CD14-positive monocyte (primary cell): Measurements from ENCODE around the gene SDK1. TPM values are rescaled to one million over a fixed set of nuclear protein-coding genes. Genes with fewer than 3 reads are reported as not detected.

Experiments
- DNase-seq, 3 donors: peaks; one replicate each; pipeline ENCODE4 v3.0.0-alpha.2; 2011 to 2022
- H2AFZ ChIP-seq: 2 replicates; pipeline ENCODE4 v1.6.0; 2012; ENCODE audit warnings: mild to moderate bottlenecking, low read depth, low read length, inconsistent platforms; ENCODE audit not compliant: insufficient read depth, poor library complexity, severe bottlenecking
- H3K27ac ChIP-seq, 2 donors: 1 replicate in 1 of 2; 2 replicates in 1 of 2; pipeline ENCODE4 v1.5.1; 2012 to 2013; ENCODE audit warnings: low read length in 2 of 2, control low read depth in 1 of 2, inconsistent platforms in 1 of 2, low read depth in 1 of 2, mild to moderate bottlenecking in 1 of 2
- H3K27me3 ChIP-seq, 2 donors: one replicate each; pipeline versions ENCODE4 v1.6.0 to v1.6.1; 2011 to 2013; ENCODE audit warnings: low read length in 2 of 2; ENCODE audit not compliant: control insufficient read depth in 2 of 2, insufficient read depth in 2 of 2
- H3K36me3 ChIP-seq, 2 donors: replicated peaks in 1 of 2; 1 replicate in 1 of 2; 2 replicates in 1 of 2; pipeline versions ENCODE4 v1.5.1 to v1.6.1; 2012 to 2013; ENCODE audit warnings: low read length in 2 of 2, control low read depth in 1 of 2, inconsistent platforms in 1 of 2, mild to moderate bottlenecking in 1 of 2; ENCODE audit not compliant: insufficient read depth in 2 of 2, control insufficient read depth in 1 of 2
- H3K4me1 ChIP-seq, 2 donors: 1 replicate in 1 of 2; 2 replicates in 1 of 2; pipeline versions ENCODE4 v1.5.1 to v1.6.1; 2012 to 2013; ENCODE audit warnings: low read length in 2 of 2, control low read depth in 1 of 2, inconsistent platforms in 1 of 2, mild to moderate bottlenecking in 1 of 2, moderate library complexity in 1 of 2; ENCODE audit not compliant: insufficient read depth in 2 of 2, control insufficient read depth in 1 of 2
- H3K4me2 ChIP-seq: replicated peaks from 2 replicates; pipeline ENCODE3; 2012; ENCODE audit warnings: low read length, moderate library complexity, mild to moderate bottlenecking; ENCODE audit not compliant: poor library complexity, severe bottlenecking; ENCODE audit errors: extremely low read depth
- H3K4me3 ChIP-seq, 3 experiments: fragments of 200-600 bp in 1 of 3; sonication (generic) in 1 of 3; replicated peaks in 1 of 3; 1 replicate in 2 of 3; 2 replicates in 1 of 3; pipeline ENCODE4 v1.5.1; 2011 to 2013; ENCODE audit warnings: low read length in 3 of 3, mild to moderate bottlenecking in 3 of 3, control low read depth in 2 of 3, low read depth in 2 of 3, inconsistent platforms in 1 of 3, moderate library complexity in 1 of 3
- H3K79me2 ChIP-seq: 2 replicates; pipeline ENCODE4 v1.6.0; 2012; ENCODE audit warnings: mild to moderate bottlenecking, control low read depth, inconsistent platforms, low read length, moderate library complexity; ENCODE audit not compliant: insufficient read depth
- H3K9ac ChIP-seq: 2 replicates; pipeline ENCODE4 v1.6.0; 2017; ENCODE audit warnings: low read length, mild to moderate bottlenecking; ENCODE audit not compliant: insufficient read depth, poor library complexity, severe bottlenecking
- H3K9me3 ChIP-seq, 2 donors: replicated peaks in 1 of 2; 1 replicate in 1 of 2; 2 replicates in 1 of 2; pipeline versions ENCODE4 v1.5.1 to v1.6.1; 2012 to 2013; ENCODE audit warnings: low read length in 2 of 2, control low read depth in 1 of 2; ENCODE audit not compliant: control insufficient read depth in 1 of 2, insufficient read depth in 1 of 2
- H4K20me1 ChIP-seq: 2 replicates; pipeline ENCODE4 v1.6.0; 2012; ENCODE audit warnings: mild to moderate bottlenecking, low read length, control low read depth, moderate library complexity; ENCODE audit not compliant: insufficient read depth
- H3K27ac Mint-ChIP-seq, 7 donors: one replicate each; pipeline ENCODE4 v1.8.0; 2020; ENCODE audit warnings: mild to moderate bottlenecking in 7 of 7, mixed read lengths in 7 of 7, moderate library complexity in 6 of 7, inconsistent platforms in 2 of 7
- H3K27me3 Mint-ChIP-seq, 3 donors: one replicate each; pipeline ENCODE4 v1.8.0; 2021 to 2022; ENCODE audit warnings: low read depth in 3 of 3, mild to moderate bottlenecking in 3 of 3, mixed read lengths in 3 of 3, moderate library complexity in 3 of 3, inconsistent platforms in 1 of 3
- H3K36me3 Mint-ChIP-seq, 2 donors: one replicate each; pipeline ENCODE4 v1.8.0; 2020; ENCODE audit warnings: mixed read lengths in 2 of 2, inconsistent platforms in 1 of 2, mild to moderate bottlenecking in 1 of 2
- H3K4me1 Mint-ChIP-seq: one replicate; pipeline ENCODE4 v1.8.0; 2020; ENCODE audit warnings: mild to moderate bottlenecking, mixed read lengths
- H3K4me3 Mint-ChIP-seq, 2 donors: one replicate each; pipeline ENCODE4 v1.8.0; 2020; ENCODE audit warnings: mild to moderate bottlenecking in 2 of 2, mixed read lengths in 2 of 2, moderate library complexity in 1 of 2
- H3K9me3 Mint-ChIP-seq, 7 donors: one replicate each; pipeline ENCODE4 v1.8.0; 2020 to 2022; ENCODE audit warnings: mixed read lengths in 7 of 7, mild to moderate bottlenecking in 6 of 7, moderate library complexity in 6 of 7, inconsistent platforms in 2 of 7
- WGBS: methylation state at CpG from one replicate; pipeline ENCODE4 v1.1.5; 2013; ENCODE audit warnings: missing lambda C conversion rate; ENCODE audit not compliant: insufficient coverage; 5-methylcytosine and 5-hydroxymethylcytosine counted together
- intact Hi-C, 2 donors: fragments of 100-400 bp; cut with micrococcal nuclease; formaldehyde crosslinking; loops; one replicate each; pipeline versions ENCODE4 v1.15.0 to v1.15.1; 2023
- polyA plus RNA-seq, 3 donors: library from polyadenylated mRNA; depleted of rRNA in 1 of 3; unstranded in 2 of 3; stranded (reverse) in 1 of 3; fragments of 300-500 nt in 2 of 3; fragments of >200 nt in 1 of 3; fragmentation: Illumina TruSeq in 2 of 3; gene quantifications; 1 replicate in 2 of 3; 2 replicates in 1 of 3; pipeline ENCODE4 v1.2.3, GENCODE V29; 2012 to 2021
- TF ChIP-seq, protein P1 (sequence below): fragments of 200-600 bp; IDR thresholded peaks from one replicate; pipeline ENCODE4 v1.8.0; 2022; ENCODE audit warnings: antibody characterized with exemption, mild to moderate bottlenecking

SDK1 gene
- polyA plus RNA-seq, 3 donors = 0.01 TPM; not detected in 2

DNA sequence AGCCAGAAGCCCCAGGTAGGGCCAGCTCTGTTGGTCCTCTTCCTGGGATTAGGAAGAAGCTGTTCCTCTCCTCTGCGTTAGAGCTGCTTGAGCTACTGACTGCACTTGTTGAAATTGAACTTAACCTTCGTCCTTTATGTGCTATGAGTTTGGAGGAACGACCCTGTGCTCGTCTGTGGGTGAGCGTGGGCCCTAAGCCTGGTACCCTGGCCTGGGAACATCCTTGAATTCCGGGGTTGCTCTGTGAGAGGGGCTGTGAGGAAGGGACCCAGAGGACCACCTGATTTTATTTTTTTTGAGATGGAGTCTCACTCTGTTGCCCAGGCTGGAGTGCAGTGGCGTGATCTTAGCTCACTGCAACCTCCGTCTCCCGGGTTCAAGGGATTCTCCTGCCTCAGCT, 933.8 kb downstream of the SDK1 start:
- H3K4me1 ChIP-seq = no peaks in the 10 kb centered on the region
- no peak overlapping the region for H3K4me3 ChIP-seq
- H3K27ac Mint-ChIP-seq = no peak overlapping the region
- no peaks in the 10 kb centered on the region for H3K4me1 Mint-ChIP-seq
- H3K36me3 Mint-ChIP-seq = no peaks in the 10 kb centered on the region
- no peak overlapping the region for H3K27ac ChIP-seq
- H2AFZ ChIP-seq = no peak overlapping the region
- WGBS = 90% methylated on average over 9 of the region's 9 CpGs
- no peak overlapping the region for H3K4me2 ChIP-seq
- H3K27me3 Mint-ChIP-seq = peaks cover 0 to 1% (median 0%) of the 10 kb centered on the region in 3 donors
- no peak overlapping the region for H3K4me3 Mint-ChIP-seq
- H3K79me2 ChIP-seq = no peaks in the 10 kb centered on the region
- intact Hi-C loops = no loop called here
- TF ChIP-seq, protein P1, sequence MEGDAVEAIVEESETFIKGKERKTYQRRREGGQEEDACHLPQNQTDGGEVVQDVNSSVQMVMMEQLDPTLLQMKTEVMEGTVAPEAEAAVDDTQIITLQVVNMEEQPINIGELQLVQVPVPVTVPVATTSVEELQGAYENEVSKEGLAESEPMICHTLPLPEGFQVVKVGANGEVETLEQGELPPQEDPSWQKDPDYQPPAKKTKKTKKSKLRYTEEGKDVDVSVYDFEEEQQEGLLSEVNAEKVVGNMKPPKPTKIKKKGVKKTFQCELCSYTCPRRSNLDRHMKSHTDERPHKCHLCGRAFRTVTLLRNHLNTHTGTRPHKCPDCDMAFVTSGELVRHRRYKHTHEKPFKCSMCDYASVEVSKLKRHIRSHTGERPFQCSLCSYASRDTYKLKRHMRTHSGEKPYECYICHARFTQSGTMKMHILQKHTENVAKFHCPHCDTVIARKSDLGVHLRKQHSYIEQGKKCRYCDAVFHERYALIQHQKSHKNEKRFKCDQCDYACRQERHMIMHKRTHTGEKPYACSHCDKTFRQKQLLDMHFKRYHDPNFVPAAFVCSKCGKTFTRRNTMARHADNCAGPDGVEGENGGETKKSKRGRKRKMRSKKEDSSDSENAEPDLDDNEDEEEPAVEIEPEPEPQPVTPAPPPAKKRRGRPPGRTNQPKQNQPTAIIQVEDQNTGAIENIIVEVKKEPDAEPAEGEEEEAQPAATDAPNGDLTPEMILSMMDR = no peak
- no peaks in the 10 kb centered on the region for H3K27me3 ChIP-seq
- no peak for DNase-seq
- H3K9ac ChIP-seq = no peak overlapping the region
- H4K20me1 ChIP-seq = no peaks in the 10 kb centered on the region
- H3K9me3 Mint-ChIP-seq = peaks cover 0 to 2% (median 0%) of the 10 kb centered on the region in 7 donors
- no peaks in the 10 kb centered on the region for H3K9me3 ChIP-seq
- no peaks in the 10 kb centered on the region for H3K36me3 ChIP-seq

- Histone ChIP-seq H3K9ac (no peak overlapping the region), H3K79me2 (no peaks in the 10 kb centered on the region), H3K4me3 (no peak overlapping the region), H3K27ac (no peak overlapping the region), H3K4me2 (no peak overlapping the region), H2AFZ (no peak overlapping the region), H3K36me3 (no peaks in the 10 kb centered on the region), H3K4me1 (no peaks in the 10 kb centered on the region), H3K9me3 (no peaks in the 10 kb centered on the region), H4K20me1 (no peaks in the 10 kb centered on the region), H3K27me3 (no peaks in the 10 kb centered on the region)
- intact Hi-C loops = no loop called here
- TF ChIP-seq, protein P1 = no peak
- Mint-ChIP-seq H3K27ac (no peak overlapping the region), H3K36me3 (no peaks in the 10 kb centered on the region), H3K27me3 (peaks cover 0 to 1% (median 0%) of the 10 kb centered on the region in 3 donors), H3K9me3 (peaks cover 0 to 4% (median 0%) of the 10 kb centered on the region in 7 donors), H3K4me1 (no peaks in the 10 kb centered on the region), H3K4me3 (no peak overlapping the region)
- no peak for DNase-seq
- WGBS = 92% methylated on average over 14 of the region's 14 CpGs
These were observed 934.5 kb downstream of the SDK1 start for GRCh38 chr7:4235596-4235995.
